ENCODE measurements around the gene NKX3-2. TPM values are rescaled to one million over a fixed set of nuclear protein-coding genes. Genes with fewer than 3 reads are reported as not detected.

The NKX3-2 gene
- total RNA-seq, 4 donors from 2014 or later: 0.54 to 1.3 TPM; not detected in 2

DNA sequence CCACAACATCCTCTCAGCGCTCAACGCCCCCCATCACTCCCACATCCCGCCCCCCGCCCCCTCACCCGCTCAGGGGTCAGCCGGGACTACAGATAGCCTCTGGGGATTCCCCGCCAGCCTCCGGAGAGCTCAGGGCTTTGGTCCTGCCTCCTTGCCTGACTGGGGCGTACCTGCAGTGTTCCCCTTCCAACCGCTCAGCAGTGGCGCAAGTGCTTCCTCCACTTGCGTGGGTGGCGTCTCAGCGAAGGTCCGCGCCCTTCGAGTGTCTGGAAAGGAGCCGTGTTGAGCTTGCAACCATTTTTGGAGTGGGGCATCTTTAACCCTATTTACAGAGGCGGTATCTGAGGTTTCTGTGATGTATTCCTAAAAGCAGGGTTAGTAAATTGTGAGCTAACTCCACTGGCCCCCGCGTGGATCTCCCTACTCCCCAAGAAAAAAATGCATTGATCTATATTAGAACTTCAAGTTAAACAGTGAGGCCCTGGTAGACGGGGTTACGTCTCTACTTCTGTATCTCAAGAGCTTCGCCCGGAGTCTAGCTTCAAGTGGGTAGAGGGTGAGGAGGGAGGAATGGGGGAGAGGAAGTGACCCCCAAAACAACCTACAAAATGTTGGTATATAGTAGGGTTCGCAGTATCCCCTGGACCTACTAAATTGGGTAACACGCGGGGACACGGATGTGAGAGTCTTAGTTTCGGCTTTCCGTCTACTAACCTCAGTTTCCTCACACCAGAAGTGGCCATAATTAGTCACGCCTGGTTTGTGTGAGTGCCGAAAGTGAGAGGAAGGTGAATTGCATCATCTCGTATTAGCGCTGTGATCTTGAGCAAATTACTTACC is 16.1 kb downstream of the NKX3-2 start:
- Histone ChIP-seq H3K4me1 (peaks cover 0 to 20% (median 4%) of the 10 kb centered on the region in 4 donors), H3K27ac (no peak overlapping the region), H3K9me3 (peaks cover 0 to 18% (median 7%) of the 10 kb centered on the region in 4 donors), H3K27me3 (peaks cover 0 to 49% of the 10 kb centered on the region in 2 donors), H3K4me3 (peak overlapping the region in 1 of 4 donors; percentile 12), H3K36me3 (no peaks in the 10 kb centered on the region)
- no peak for DNase-seq
- no peak for TF ChIP-seq POLR2A (IDR thresholded peaks at IDR 0.05)
- TF ChIP-seq, protein P1, sequence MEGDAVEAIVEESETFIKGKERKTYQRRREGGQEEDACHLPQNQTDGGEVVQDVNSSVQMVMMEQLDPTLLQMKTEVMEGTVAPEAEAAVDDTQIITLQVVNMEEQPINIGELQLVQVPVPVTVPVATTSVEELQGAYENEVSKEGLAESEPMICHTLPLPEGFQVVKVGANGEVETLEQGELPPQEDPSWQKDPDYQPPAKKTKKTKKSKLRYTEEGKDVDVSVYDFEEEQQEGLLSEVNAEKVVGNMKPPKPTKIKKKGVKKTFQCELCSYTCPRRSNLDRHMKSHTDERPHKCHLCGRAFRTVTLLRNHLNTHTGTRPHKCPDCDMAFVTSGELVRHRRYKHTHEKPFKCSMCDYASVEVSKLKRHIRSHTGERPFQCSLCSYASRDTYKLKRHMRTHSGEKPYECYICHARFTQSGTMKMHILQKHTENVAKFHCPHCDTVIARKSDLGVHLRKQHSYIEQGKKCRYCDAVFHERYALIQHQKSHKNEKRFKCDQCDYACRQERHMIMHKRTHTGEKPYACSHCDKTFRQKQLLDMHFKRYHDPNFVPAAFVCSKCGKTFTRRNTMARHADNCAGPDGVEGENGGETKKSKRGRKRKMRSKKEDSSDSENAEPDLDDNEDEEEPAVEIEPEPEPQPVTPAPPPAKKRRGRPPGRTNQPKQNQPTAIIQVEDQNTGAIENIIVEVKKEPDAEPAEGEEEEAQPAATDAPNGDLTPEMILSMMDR (IDR thresholded peaks at IDR 0.05): no peak

DNA sequence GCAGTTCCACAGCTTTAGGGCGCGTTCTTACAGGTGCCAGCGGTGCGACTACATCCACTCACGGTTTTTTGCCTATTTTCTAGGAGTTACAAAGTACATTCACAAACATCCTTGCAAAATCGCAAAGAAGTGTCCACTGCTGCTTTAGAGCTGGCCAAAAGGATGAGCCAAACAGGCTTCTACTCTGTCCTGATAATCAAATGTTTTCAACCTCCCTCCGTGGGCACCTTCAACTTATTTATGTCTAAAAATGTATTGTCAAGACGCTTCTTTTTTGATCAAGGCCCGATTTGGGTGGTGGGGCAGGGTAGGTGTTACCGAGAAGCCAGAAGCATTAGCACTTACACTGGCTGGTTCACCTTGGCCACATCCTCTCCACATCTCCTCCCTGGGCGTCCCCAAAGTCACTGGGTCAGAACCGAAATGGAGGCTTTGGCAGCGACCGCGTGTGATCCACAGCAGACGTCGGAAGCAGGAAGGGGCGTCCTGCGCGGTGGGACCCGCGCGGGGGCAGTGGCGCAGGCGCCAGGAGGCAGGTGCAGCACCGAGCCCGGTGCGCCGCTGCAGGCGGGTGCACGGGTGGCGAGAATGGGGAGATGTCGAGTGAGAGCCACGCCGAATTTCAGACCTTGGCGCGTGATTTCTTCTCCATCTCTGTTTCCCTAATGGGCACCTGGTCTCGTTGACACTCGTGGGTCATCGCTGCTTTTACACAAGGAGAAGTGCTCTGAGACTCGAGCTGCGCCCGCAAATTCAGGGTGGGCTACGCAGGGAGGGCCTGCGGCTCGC is 16.9 kb downstream of the NKX3-2 start:
- DNase-seq: no peak
- TF ChIP-seq POLR2A (IDR thresholded peaks at IDR 0.05): no peak
- TF ChIP-seq, protein P1 (IDR thresholded peaks at IDR 0.05): no peak
- Histone ChIP-seq H3K36me3 (no peaks in the 10 kb centered on the region), H3K27ac (no peak overlapping the region), H3K4me1 (peaks cover 0 to 20% (median 4%) of the 10 kb centered on the region in 4 donors), H3K4me3 (peak overlapping the region in 1 of 4 donors; percentile 12), H3K27me3 (peaks cover 0 to 58% of the 10 kb centered on the region in 2 donors), H3K9me3 (peaks cover 0 to 18% (median 7%) of the 10 kb centered on the region in 4 donors)

DNA sequence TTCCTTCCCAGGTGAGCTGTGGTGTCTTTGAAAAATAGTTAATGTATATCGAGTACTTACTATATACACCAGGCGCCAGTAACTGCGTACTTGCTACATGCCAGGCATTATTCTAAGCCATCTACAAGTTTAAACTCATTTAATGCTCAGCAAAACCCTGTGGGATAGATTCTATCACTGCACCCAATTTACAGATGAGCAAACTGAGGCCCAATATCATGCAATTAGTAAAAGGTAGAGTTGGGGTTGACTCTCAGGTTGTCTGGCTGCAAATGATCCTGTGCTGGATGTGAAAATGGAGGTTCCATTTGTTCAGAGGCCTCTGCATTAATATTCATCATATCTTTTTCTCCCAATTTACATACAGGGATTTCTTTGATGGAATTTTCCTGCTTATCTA is 17.6 kb downstream of the NKX3-2 start:
- H3K4me3 ChIP-seq: no peak overlapping the region
- no peak overlapping the region for H3K27ac ChIP-seq
- H3K36me3 ChIP-seq: no peaks in the 10 kb centered on the region
- H3K9me3 ChIP-seq: peaks cover 0 to 18% (median 7%) of the 10 kb centered on the region in 4 donors
- TF ChIP-seq, protein P1 (IDR thresholded peaks at IDR 0.05): no peak
- no peak for TF ChIP-seq POLR2A (IDR thresholded peaks at IDR 0.05)
- peaks cover 0 to 58% of the 10 kb centered on the region in 2 donors for H3K27me3 ChIP-seq
- DNase-seq: no peak
- peaks cover 0 to 20% (median 4%) of the 10 kb centered on the region in 4 donors for H3K4me1 ChIP-seq

DNA sequence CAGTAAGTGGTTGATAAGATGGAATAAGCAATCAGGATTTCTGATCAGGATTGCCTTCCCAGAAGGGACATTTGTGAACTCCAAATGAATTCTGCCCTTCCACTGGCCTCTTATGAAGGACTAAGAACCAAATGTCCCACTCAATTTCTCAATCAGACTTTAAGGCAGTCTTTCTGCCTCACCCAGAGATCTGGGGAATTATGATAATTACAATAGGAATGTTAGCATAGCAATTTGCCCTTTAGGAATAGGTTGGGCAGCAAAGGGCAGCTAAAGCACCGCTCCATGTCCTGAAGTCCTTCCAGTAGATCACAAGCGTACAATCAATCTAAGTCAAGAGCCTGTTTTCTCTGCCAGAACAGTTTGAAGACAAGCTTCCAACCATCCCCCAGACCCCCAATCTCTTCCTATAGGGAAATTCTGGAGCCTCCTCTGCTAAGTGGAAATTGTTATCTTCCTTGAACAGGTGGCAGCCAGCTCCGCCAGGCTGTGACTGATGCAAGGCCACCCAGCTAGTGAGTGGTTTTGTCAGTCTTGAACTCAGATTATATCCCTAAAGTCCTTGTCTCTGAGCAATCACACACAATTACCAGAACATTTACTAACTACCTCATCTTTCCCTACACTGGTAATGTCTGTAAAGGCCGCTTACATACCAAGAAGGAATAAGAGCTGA is 18.6 kb downstream of the NKX3-2 start:
- no peak for DNase-seq
- H3K4me1 ChIP-seq: peaks cover 0 to 20% (median 4%) of the 10 kb centered on the region in 4 donors
- TF ChIP-seq, protein P1 (IDR thresholded peaks at IDR 0.05): no peak
- TF ChIP-seq POLR2A (IDR thresholded peaks at IDR 0.05): no peak

More for the DNA sequence above, 18.6 kb downstream of the NKX3-2 start:
- no peaks in the 10 kb centered on the region for H3K36me3 ChIP-seq
- H3K4me3 ChIP-seq: no peak overlapping the region
- H3K27me3 ChIP-seq: peaks cover 0 to 53% of the 10 kb centered on the region in 2 donors
- H3K27ac ChIP-seq: no peak overlapping the region
- peaks cover 0 to 18% (median 7%) of the 10 kb centered on the region in 4 donors for H3K9me3 ChIP-seq
